HG03432 (cell line): ENCODE measurements around the gene JAKMIP3.
"Not testable (repeated sequence)": the region's sequence is repeated elsewhere in the genome, so short reads cannot be mapped to it uniquely, and the experiment has no call there.

Source experiments
- ATAC-seq: cut with Tn5 transposase; IDR thresholded peaks from one replicate; pipeline ENCODE4 v1.9.1; 2021; ENCODE audit warnings: mild to moderate bottlenecking, moderate library complexity; ENCODE audit not compliant: unreplicated experiment

JAKMIP3 gene

DNA sequence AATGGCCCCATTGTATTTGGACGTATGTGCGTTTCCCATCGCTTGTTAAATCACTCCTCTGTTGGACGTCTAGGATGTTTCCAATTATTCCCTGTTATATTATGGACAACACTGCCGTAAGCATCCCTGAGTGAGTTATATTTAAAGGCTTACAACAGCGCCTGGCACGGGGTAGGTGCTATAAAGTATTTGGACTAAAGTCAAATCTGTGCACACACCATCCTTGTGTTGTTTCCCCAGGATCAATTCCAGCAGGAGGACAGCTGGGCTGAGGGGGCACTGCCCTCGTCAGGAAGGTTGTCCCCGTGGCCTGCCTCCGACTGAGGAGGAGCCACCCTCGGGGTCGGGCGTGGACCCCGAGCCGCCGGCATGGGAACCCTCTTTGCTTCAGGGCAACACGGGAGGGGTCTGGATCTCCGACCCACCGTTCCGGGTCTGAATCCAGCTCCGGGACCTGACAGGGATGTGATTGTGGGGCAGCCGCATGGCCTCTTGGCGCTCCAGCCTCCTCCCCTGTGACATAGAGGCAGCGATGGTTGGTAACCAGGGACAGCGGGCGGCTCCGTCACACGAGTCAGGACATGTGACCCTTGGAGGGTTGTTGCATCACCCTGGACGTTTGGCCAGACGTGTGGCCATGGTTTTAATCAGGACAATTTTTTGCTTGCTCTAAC is 1.5 kb upstream of the JAKMIP3 start:
- no peak for ATAC-seq

DNA sequence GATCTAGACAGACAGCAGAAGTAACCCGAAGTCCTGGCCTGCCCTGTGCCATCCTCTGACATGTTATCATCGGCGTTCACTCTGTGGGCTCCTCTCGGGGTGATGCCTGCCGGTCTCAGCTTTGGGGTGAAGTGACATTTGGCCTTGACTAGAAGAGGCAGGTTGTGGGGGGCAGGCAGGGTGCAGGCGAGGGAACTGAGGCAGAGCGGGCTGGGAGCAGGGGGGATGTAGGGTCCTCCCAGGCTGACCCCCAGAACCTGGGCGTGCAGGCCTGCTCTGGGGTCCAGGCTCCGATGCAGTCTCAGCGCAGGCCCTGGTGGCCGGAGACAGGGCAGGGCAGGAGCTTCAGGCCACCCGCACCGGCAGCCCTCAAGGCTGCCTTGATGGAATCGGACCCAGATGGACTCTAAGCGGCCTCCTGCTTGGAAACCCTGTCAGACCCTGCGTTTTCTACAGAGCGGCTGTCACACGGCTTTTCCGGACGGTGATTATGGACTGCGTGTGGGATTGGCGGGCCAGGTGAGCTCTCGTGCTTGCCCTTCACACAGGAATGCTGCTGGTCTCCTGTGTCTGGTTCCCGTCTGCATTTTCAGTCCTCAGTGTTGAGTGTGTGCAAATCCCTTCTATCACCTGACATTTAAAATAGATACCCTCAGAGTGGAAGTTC is 842 bp upstream of the JAKMIP3 start:
- no peak for ATAC-seq

DNA sequence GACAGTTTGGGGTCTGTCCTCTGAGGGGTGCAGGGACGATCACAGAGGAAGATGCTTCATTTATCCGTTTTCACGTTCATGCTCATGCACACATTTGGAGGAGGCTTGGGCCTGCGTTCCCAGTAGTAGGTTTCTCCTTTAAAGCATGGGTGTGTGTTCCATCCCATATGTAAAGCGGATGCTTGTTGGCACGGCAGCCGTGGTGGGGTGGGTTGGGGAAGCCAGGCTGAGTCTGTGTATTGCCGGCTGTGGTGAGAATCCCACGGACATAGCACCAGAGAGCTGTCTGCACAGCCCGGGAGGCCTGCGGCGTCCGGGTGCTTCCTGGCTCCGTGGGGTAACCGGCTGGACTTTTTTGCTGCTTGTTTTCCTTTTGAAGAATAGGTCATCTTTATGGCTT is 440 bp downstream of the JAKMIP3 start:
- no peak for ATAC-seq

DNA sequence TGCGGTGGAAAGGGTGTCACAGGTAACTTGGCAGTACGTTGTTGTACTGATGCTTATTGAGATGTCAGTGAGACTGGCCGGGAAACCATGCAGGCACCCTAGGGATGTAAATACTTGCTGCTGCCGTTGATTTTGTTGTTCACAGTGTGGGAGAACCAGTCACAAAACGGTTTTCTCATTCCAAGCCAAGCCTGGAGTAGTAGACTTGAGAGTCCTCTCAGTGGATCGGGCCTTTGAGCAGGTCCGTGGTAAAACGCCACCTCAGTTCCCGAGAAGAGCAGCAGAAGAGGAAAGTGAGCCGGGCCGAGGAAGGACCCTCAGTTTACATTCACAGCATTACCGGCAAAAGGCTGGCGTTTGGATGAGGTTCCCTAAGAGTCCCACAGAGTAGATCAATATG is 1.1 kb downstream of the JAKMIP3 start:
- no peak for ATAC-seq

DNA sequence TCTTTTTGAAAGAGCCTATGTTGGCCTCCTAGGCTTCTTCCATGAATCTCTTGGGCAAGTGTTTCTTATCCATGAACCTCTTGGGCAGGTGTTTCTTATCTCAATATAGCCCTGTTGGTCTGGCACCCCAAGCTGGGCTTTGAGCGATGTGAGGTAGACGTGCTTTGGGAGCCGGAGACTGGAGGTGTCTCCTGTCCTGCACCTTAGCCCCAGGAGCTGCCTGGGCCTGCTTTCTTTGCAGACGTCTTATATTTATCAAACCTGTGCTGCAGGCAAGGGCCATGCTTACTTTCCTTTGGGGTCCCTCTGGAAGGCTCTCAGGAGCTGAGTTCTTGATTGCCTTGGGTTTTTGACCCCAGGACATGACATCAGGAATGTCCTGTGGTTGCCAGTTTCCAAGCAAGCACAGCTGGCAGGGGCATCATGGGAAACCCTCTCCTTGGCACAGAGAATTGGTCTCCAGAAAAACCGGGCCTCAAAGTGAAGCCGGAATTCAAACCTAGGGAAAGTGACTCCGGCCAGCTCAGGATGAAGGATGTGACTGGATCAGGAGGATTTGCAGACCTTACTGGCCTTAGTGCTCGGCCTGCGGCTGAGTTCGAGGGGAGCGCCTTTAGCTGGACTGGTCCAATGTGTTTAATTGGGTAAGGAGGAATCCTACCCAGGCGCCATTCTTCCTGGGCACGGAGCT is 2.8 kb downstream of the JAKMIP3 start:
- ATAC-seq: no peak

DNA sequence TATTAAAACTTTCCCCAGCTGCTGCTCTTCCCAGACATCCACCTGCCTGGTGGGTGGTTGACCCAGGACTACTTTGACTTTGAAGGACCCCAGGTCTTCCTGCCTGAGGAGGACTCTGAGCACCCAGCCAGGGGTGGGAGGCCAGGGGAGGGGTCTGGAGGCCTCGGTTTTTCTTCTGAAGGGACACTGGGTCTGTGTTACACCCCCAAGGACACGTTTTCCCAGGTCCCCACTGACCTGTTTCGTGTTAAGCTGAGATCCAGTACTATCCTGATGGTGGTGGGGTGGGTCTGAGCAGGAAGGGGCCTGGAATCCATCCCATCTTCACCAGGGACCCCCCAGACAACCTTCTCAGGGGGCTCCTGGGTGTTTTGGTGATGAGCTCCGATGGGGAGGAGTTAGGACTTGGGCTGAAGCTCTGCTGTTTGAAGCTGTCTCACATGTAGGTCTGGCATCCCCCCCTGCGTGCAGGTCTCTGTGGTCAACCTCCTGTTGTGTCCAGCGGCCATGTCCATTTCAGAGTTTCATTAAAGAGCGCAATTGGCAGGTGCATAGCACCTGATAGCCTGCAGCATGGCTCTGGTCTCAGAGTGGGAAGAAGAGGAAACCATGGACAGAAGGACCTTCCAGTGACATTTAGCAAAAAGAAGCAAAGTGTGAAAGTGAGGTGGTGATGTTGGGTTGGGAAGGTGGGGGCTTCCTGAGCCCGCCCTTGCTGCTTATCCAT is 3.5 kb downstream of the JAKMIP3 start:
- ATAC-seq: no peak

DNA sequence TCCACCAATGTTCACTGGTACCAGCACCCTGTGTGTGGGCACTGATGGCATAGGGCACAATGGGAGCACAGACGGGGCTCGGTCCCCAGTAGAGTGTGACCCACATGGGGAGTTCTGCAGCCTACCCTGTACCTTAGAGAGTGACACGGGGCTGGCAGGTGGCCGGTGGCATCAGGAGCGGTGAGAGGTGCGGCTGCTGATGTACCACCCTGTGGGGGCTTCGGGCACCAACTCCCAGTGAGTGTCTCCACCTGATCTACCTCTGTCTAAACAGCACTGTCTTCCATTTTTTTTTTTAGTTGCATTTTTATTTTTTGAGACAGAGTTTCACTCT is 4.1 kb downstream of the JAKMIP3 start:
- no peak for ATAC-seq

DNA sequence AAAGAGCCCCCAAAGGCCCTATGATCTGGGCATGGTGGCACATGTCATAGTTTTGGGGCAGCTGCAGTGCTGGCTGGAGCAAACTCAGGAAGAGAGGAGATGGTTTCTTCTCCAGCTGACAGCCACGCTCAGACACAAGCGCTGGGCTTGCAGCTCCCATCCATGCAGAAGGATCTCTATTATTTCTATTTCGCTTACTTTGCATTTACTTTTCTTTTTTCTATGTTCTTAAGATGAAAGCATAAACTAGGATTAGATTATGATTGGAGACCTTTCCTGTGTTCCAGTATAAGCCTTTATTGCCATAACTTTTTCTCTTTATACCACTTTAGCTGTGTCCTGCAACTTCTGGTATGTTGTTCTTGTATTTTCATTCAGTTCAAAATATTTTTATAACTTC is 5.0 kb downstream of the JAKMIP3 start:
- ATAC-seq: no peak

DNA sequence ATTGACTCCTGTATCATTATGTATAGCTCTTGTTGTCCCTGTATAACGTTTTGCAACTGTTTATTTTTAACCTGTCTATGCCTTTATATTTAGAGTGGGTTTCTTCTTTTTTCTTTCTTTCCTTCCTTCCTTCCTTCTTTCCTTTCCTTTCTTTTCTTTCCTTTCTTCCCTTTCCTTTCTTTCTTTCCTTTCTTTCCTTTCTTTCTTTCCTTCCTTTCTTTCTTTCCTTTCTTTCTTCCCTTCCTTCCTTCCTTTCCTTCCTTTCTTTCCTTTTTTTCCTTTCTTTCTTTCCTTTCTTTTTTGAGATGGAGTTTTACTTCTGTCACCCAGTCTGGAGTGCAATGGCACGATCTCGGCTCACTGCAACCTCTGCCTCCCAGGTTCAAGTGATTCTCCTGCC is 5.9 kb downstream of the JAKMIP3 start:
- no peak for ATAC-seq

DNA sequence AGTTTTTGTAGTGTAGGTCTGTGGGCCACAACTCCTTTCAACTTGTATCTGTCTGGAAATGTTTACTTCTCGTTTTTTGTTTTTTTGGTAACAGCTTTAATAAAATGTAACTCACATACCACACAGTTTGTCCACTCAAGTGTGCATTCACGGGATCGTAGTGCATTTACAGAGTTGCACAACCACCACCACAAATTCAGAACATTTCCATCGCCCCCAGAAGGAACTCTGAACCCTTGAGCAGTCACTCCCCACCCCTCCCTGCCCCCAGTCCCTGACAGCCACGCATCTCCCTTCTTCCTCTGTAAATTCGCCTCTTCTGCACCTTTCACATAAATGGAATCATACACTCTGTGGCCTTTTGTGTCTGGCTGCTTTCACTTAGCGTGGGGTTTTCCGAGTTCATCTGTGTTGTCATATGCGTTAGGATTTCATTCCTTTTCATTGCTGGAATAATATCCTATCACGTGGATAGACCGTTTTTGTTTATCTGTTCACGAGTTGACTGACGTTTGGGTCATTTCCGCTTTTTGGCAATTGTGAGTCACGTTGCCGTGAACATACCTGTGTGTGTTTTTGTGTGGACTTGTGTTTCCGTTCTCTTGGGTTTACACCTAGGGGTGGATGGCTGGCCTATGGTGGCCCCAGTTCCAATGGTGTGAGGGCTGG is 10.3 kb downstream of the JAKMIP3 start:
- ATAC-seq: no peak

DNA sequence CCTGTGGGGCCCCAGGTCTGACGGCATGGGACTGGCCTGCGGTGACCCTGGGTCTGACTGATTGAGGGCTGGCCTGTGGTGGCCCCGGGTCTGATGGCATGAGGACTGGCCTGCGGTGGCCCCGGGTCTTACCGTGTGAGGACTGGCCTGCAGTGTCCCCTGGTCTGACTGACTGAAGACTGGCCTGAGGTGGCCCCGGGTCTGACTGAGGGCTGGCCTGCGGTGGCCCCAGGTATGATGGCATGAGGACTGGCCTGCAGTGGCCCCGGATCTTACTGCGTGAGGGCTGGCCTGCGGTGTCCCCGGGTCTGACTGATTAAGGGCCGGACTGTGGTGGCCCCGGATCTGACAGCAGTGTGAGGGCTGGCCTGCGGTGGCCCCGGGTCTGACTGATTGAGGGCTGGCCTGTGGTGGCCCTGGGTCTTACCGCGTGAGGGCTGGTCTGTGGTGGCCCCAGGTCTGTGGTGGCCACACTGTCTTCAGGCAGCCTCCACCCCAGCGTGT is 10.9 kb downstream of the JAKMIP3 start:
- ATAC-seq: no peak

DNA sequence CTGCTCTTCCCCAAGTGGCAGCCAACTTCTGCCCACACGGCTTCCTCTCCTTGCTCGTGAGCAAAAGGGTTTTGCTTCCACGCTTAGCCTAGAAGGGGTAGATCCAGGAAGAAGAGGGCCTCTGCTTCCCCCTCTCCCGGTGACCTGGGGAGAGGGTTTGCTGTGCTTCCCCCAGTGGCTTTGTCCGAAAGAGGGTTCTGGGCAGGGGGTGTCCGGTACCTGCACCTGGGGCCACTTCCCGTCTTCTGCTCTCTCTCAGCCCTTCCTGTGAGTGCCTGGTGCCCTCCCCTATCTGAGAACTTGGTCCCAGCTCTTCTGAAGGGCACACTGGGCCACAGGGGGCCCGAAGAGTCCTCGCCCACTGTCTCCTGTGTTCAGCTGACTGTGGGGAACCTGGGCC is 11.3 kb downstream of the JAKMIP3 start:
- ATAC-seq: no peak

DNA sequence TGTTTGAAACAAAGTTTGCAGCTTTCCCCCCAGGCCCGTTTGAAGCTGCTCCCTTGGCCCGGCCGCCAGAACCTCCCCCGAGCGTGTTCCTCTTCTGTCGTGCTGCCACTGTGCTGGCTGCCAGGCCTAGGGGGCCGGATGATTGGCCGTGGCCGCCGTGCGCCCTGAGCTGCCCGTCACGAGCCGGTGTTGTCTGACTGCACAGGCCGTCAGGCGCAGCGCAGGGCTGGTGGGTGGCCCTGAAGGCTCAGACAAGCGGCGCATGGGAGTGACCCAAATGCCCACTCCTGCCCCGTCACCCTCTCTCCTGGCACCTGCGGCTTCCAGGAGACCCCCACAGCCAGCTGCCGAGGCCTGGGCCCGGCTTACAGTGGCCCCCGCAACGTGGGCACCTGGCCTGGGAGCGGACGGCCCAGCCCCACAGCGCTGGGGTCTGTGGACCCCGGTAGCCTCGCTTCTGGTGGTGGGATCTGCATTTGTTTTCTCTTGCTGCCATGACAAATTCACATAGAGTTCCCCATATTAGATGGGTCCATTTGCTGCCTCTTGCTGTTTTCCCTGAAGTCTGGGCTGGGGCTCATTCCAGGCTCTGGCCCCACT is 13.1 kb downstream of the JAKMIP3 start:
- no peak for ATAC-seq

DNA sequence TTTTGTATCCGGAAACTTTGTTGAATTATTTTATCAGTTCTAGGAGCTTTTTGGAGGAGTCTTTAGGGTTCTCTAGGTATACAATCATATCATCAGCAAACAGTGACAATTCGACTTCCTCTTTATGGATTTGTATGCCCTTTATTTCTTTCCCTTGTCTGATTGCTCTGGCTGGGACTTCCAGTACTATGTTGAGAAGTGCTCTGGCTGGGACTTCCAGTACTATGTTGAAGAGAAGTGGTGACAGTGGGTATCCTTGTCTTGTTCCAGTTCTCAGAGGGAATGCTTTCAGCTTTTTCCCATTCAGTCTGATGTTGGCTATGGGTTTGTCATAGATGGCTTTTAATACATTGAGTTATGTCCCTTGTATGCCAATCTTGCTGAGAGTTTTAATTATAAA is 18.6 kb downstream of the JAKMIP3 start:
- ATAC-seq: not testable (repeated sequence)

DNA sequence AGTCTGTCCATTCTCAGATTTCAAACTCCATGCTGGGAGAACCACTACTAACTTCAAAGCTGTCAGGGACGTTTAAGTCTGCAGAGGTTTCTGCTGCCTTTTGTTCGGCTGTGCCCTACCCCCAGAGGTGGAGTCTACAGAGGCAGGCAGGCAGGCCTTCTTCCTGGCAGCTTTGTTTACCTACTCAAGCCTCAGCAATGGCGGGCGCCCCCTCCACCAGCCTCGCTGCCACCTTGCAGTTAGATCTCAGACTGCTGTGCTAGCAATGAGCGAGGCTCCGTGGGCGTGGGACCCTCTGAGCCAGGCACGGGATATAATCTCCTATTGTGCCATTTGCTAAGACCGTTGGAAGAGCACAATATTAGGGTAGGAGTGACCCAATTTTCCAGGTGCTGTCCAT is 27.5 kb downstream of the JAKMIP3 start:
- ATAC-seq: not testable (repeated sequence)

DNA sequence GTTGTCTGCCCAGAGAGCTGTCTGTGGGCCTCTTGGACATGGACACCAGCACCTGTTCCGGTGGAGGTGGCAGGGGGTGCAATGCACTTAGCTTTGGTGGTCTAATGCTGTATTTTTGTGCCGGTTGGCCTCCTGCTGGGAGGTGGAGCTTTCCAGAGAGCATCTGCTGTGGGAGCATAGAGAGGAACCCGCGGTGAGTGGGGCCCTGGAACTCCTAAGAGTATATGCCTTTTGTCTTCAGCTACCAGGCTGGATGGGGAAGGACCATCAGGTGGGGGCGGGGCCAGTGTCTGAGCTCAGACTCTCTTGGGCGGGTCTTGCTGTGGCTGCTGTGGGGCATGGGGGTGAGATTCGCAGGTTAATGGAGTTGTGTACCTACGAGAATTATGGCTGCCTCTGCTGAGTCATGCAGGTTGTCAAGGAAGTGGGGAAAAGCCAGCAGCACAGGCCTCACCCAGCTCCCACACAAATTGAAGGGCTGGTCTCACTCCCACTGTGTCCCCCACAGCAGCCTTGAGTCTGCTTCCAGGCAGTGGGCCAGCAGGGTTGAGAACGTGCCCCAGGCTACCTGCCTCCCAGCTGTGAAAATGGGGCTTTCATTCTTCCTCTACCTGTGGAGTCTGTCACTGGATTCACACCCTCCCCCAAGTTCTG is 29.0 kb downstream of the JAKMIP3 start:
- no peak for ATAC-seq

DNA sequence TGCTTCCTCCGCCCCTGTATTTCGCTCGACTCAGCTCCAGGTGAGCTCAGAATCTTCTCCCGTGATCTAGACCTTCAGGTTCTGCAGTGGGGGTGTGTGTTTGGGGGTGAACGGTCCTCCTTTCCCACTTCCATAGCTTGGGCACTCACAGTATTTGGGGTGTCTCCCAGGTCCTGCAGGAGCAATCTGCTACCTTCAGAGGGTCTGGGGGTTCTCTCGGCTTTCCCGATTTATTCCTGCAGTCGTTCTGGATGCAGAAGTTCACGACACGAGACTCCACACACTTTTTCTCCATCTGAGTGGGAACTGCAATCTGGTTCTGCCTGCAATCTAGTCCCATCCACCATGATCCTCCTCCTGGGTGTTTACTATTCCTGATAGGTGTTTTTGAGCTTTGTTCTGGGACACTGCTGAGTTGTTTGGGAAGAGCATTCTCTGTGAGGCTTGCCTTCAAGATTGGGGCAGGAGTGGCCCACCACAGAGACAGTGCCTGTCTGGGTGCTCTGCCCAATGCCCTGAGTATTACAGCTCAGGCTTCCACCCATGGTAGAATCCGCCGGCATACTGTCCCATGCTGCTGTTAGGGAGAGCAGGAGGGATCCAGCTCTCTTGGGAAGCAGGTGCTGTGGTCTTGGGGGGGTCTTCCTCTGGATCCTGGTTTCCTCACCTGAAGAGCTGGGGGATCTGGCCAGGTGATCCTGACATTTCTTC is 29.8 kb downstream of the JAKMIP3 start:
- ATAC-seq: no peak

DNA sequence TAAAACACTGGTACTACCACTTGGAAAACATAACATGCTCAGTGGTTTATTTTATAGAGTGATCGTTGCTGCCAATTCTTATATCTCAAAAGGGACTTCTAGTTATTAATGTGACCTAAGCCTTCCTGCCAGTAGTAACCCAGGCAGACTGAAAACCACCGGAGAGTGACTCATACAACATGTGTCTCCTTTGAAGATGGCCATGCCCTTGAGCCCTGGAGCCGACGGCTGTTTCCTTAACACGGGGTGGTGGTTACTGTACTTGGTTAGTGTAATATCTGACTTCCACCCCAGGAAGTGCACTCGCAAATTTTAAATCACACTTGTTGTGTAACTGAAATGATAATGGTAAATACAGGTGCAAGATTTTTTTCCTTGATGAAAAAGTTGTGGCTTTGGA is 30.5 kb downstream of the JAKMIP3 start:
- peak; percentile 66 for ATAC-seq

DNA sequence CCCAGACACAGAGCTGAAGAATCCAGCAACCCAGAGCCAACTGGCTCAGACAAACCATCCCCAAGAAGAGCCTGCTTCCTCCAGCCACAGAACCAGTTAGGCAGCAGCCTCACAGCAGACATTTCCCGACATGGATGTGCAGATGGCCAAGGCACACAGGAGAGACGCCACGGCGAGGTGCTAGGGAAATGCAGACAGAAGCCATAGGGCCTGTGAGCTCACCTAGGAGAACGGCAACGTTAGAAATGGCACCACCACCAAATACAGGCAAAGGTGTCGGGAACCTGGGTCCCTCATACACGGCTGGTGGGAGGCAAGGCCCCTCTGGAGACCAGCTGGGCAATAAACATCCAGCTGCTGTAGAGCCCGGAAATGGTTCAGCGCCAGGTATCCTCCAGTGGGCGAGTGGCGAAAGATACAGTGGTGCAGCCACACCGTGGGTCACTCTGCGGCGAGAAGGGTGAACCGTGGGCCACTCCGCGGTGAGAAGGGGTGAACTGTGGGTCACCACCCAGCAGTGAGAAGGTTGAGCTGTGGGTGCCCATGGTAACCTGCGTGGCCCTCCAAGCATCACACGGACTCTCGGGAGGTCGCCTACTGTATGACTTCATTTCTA is 31.2 kb downstream of the JAKMIP3 start:
- ATAC-seq: no peak
